Neuronal stem cell (in vitro differentiated cells): ENCODE measurements around the gene AUTS2.

ENCODE experiments used
- DNase-seq: peaks from one replicate; pipeline ENCODE4 v3.0.0-alpha.2; 2013; ENCODE audit warnings: low spot score
- H2AFZ ChIP-seq: one replicate; pipeline ENCODE4 v1.6.1; 2013; ENCODE audit warnings: mild to moderate bottlenecking, low read length, inconsistent platforms
- H2AK5ac ChIP-seq: 2 replicates; pipeline ENCODE4 v1.6.1; 2013; ENCODE audit warnings: low read depth, mild to moderate bottlenecking, inconsistent platforms, low read length, moderate library complexity, mixed read lengths
- H2BK120ac ChIP-seq: 2 replicates; pipeline ENCODE4 v1.6.1; 2013; ENCODE audit warnings: low read depth, mild to moderate bottlenecking, inconsistent platforms, low read length, moderate library complexity, mixed read lengths
- H2BK12ac ChIP-seq: one replicate; pipeline ENCODE4 v1.6.1; 2013; ENCODE audit warnings: low read length, inconsistent platforms
- H2BK15ac ChIP-seq: 2 replicates; pipeline ENCODE4 v1.6.1; 2013; ENCODE audit warnings: mild to moderate bottlenecking, low read length, inconsistent platforms, mixed read lengths
- H2BK5ac ChIP-seq: one replicate; pipeline ENCODE4 v1.6.1; 2013; ENCODE audit warnings: inconsistent platforms, mild to moderate bottlenecking, low read length, moderate library complexity
- H3K14ac ChIP-seq: one replicate; pipeline ENCODE4 v1.6.1; 2013; ENCODE audit warnings: low read length, inconsistent platforms
- H3K18ac ChIP-seq: 2 replicates; pipeline ENCODE4 v1.6.1; 2013; ENCODE audit warnings: low read length, inconsistent platforms
- H3K23ac ChIP-seq: 2 replicates; pipeline ENCODE4 v1.6.1; 2013; ENCODE audit warnings: low read depth, mild to moderate bottlenecking, mixed read lengths, low read length, inconsistent platforms; ENCODE audit not compliant: poor library complexity
- H3K27ac ChIP-seq: replicated peaks from 3 replicates; pipeline ENCODE4 v1.5.1; 2013; ENCODE audit warnings: low read length, inconsistent platforms
- H3K27me3 ChIP-seq, 3 experiments: 2 replicates each; pipeline ENCODE4 v1.6.1; 2013; ENCODE audit warnings: low read length in 3 of 3, mild to moderate bottlenecking in 2 of 3, inconsistent platforms in 1 of 3, low read depth in 1 of 3, mixed read lengths in 1 of 3, moderate library complexity in 1 of 3; ENCODE audit not compliant: control insufficient read depth in 3 of 3, insufficient read depth in 3 of 3
- H3K36me3 ChIP-seq, 2 donors: replicated peaks in 1 of 2; 2 replicates each; pipeline ENCODE4 v1.6.1; 2013; ENCODE audit warnings: low read length in 2 of 2; ENCODE audit not compliant: control insufficient read depth in 2 of 2, insufficient read depth in 2 of 2
- H3K4ac ChIP-seq: 2 replicates; pipeline ENCODE4 v1.6.1; 2013; ENCODE audit warnings: inconsistent platforms, mild to moderate bottlenecking, low read length, moderate library complexity
- H3K4me1 ChIP-seq, 2 donors: 1 replicate in 1 of 2; 2 replicates in 1 of 2; pipeline ENCODE4 v1.6.1; 2013; ENCODE audit warnings: low read length in 2 of 2, low read depth in 1 of 2; ENCODE audit not compliant: control insufficient read depth in 2 of 2, insufficient read depth in 1 of 2
- H3K4me2 ChIP-seq: one replicate; pipeline ENCODE4 v1.6.1; 2013; ENCODE audit warnings: mild to moderate bottlenecking, low read length, inconsistent platforms; ENCODE audit not compliant: insufficient read depth, poor library complexity, severe bottlenecking
- H3K4me3 ChIP-seq, 2 donors: 2 replicates each; pipeline ENCODE4 v1.5.1; 2013; ENCODE audit warnings: low read length in 2 of 2, mild to moderate bottlenecking in 2 of 2, inconsistent platforms in 1 of 2, moderate library complexity in 1 of 2
- H3K79me1 ChIP-seq: one replicate; pipeline ENCODE4 v1.6.1; 2013; ENCODE audit warnings: low read depth, mild to moderate bottlenecking, inconsistent platforms, low read length, moderate library complexity
- H3K9ac ChIP-seq: one replicate; pipeline ENCODE4 v1.6.1; 2013; ENCODE audit warnings: mild to moderate bottlenecking, low read depth, low read length, inconsistent platforms; ENCODE audit not compliant: poor library complexity
- H3K9me3 ChIP-seq, 2 donors: replicated peaks in 1 of 2; 2 replicates each; pipeline versions ENCODE3 to v1.6.1; 2013; ENCODE audit warnings: low read length in 2 of 2, mild to moderate bottlenecking in 2 of 2, inconsistent platforms in 1 of 2, low read depth in 1 of 2, mixed read lengths in 1 of 2, moderate library complexity in 1 of 2; ENCODE audit not compliant: control insufficient read depth in 2 of 2, insufficient read depth in 1 of 2
- H4K8ac ChIP-seq: one replicate; pipeline ENCODE4 v1.6.1; 2013; ENCODE audit warnings: low read depth, mild to moderate bottlenecking, inconsistent platforms, low read length, moderate library complexity
- H4K91ac ChIP-seq: one replicate; pipeline ENCODE4 v1.6.1; 2013; ENCODE audit warnings: low read length, low read depth, mild to moderate bottlenecking, inconsistent platforms; ENCODE audit not compliant: poor library complexity
- WGBS, 2 donors: extraction: QIAGEN DNeasy Blood & Tissue Kit; methylation state at CpG; one replicate each; pipeline ENCODE4 v1.1.7; 2013; ENCODE audit warnings: missing lambda C conversion rate in 2 of 2, mixed read lengths in 1 of 2; ENCODE audit not compliant: insufficient read length in 2 of 2, insufficient replicate concordance in 1 of 2; ENCODE audit errors: extremely low coverage in 2 of 2; 5-methylcytosine and 5-hydroxymethylcytosine counted together

The AUTS2 gene

DNA sequence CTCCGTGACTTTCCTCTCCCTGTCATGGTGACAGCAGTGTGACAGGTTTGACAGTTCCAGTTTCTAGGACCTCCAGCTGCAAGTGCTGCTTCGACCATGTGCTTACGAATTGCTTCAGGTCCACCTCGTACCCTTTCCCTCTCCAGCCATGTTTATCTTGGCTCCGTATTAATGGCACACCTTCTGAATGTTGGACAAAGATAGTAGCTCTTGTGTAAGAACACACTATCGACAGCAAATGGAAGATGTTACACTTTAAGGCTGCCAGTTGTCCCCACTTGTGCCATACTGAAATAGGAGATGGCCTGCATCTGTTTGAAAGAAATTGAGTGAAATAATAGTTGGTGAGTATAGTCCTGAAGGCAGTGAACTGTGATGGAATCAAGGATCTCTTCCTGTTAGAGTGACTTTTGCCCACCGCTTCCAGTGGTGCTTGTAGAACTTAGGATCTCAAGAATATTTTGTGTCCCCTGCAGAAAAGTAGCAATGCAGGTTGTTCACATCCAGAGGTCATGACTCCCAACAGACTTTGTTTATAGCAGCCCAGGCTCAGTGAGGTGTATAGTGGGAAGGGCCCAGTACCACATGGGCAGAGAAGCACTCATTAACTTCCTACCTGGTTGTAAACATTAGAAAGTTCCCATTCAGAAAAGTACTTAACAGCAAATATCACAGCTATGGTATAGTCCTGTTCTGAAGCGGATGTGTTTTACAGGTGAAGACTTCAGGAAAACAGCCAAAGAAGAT lies 904.0 kb downstream of the AUTS2 start:
- Histone ChIP-seq H4K8ac (no peak overlapping the region), H3K79me1 (no peaks in the 10 kb centered on the region), H2BK120ac (no peak overlapping the region), H3K4me2 (no peak overlapping the region), H3K36me3 (peaks cover 0 to 3% of the 10 kb centered on the region in 2 donors), H3K18ac (no peak overlapping the region), H2BK12ac (no peak overlapping the region), H3K4me1 (peaks cover 3 to 5% of the 10 kb centered on the region in 2 donors), H3K23ac (no peak overlapping the region), H3K27ac (no peak overlapping the region), H3K9me3 (no peaks in the 10 kb centered on the region), H2BK5ac (no peak overlapping the region), H2BK15ac (no peak overlapping the region), H3K14ac (no peak overlapping the region), H4K91ac (no peak overlapping the region), H2AFZ (no peak overlapping the region), H3K4me3 (no peak overlapping the region), H2AK5ac (no peak overlapping the region), H3K4ac (no peak overlapping the region), H3K9ac (no peak overlapping the region), H3K27me3 (no peaks in the 10 kb centered on the region)
- no peak for DNase-seq
- no CpG with 5 or more reads among the region's 8 CpGs for WGBS, 2 donors

DNA sequence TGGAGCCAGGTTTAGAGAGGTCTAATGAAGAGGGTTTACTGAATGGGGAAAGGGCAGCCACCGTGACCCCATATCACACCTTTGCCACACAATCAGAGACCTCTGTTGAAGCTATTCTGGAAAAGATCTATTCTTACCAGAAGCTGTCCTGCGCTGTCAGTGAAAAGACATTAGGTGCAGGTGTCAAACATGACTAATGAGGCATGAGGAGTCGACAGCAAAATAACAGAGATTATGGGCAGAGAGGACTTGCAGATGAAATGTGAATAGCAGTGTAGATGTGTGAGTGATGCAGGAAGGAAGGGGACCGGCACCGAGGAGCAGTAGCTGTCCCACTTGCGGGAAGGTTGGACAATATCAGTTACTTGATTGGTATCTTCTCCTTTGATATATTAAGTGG lies 906.0 kb downstream of the AUTS2 start:
- no peak overlapping the region for H2BK5ac ChIP-seq
- no peak overlapping the region for H2BK120ac ChIP-seq
- H3K9ac ChIP-seq = no peak overlapping the region
- no peak overlapping the region for H3K4me2 ChIP-seq
- H3K18ac ChIP-seq = no peak overlapping the region
- no peak overlapping the region for H4K91ac ChIP-seq
- no peak overlapping the region for H3K14ac ChIP-seq
- H2AK5ac ChIP-seq = no peak overlapping the region
- H3K9me3 ChIP-seq = peaks cover 0 to 2% of the 10 kb centered on the region in 2 donors
- H3K36me3 ChIP-seq = peaks cover 0 to 3% of the 10 kb centered on the region in 2 donors
- H3K4me1 ChIP-seq = peaks cover 3 to 5% of the 10 kb centered on the region in 2 donors
- H3K4ac ChIP-seq = no peak overlapping the region
- H3K23ac ChIP-seq = no peak overlapping the region
- H2BK12ac ChIP-seq = no peak overlapping the region
- H3K4me3 ChIP-seq = no peak overlapping the region
- H2AFZ ChIP-seq = no peak overlapping the region
- H4K8ac ChIP-seq = no peak overlapping the region
- no peak overlapping the region for H2BK15ac ChIP-seq
- no peak for DNase-seq
- no peak overlapping the region for H3K27ac ChIP-seq
- WGBS, 2 donors = no CpG with 5 or more reads among the region's 6 CpGs
- H3K27me3 ChIP-seq = no peaks in the 10 kb centered on the region
- H3K79me1 ChIP-seq = no peaks in the 10 kb centered on the region

DNA sequence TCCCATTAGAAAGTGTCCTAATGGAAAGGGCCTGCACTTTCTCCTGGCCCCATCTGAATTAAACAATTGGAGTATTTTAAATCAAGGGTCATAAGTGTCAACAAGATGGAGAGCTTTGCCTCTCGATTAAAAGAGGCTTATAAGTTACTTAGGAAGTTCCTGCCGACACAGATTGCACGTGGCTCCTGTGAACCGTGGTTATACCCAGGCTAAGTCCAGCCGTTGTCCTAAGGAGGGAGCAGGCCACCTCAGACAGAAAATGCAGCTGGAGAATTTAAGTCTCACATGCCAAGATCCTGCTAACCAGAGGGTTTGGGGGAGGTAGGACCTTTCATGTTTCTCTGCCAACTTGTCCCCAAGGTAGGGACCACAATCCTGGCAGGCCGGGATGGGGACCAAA lies 907.2 kb downstream of the AUTS2 start:
- Histone ChIP-seq H4K8ac (no peak overlapping the region), H3K4me1 (peaks cover 3 to 5% of the 10 kb centered on the region in 2 donors), H3K36me3 (peaks cover 0 to 3% of the 10 kb centered on the region in 2 donors), H2BK12ac (no peak overlapping the region), H3K79me1 (no peaks in the 10 kb centered on the region), H2AK5ac (no peak overlapping the region), H4K91ac (no peak overlapping the region), H2BK5ac (no peak overlapping the region), H3K4me2 (no peak overlapping the region), H3K27ac (no peak overlapping the region), H3K4me3 (no peak overlapping the region), H3K18ac (no peak overlapping the region), H2AFZ (no peak overlapping the region), H3K27me3 (no peaks in the 10 kb centered on the region), H2BK15ac (no peak overlapping the region), H3K9ac (no peak overlapping the region), H3K14ac (no peak overlapping the region), H3K23ac (no peak overlapping the region), H3K9me3 (peaks cover 0 to 2% of the 10 kb centered on the region in 2 donors), H3K4ac (no peak overlapping the region), H2BK120ac (no peak overlapping the region)
- no CpG with 5 or more reads among the region's 6 CpGs for WGBS, 2 donors
- DNase-seq = no peak

DNA sequence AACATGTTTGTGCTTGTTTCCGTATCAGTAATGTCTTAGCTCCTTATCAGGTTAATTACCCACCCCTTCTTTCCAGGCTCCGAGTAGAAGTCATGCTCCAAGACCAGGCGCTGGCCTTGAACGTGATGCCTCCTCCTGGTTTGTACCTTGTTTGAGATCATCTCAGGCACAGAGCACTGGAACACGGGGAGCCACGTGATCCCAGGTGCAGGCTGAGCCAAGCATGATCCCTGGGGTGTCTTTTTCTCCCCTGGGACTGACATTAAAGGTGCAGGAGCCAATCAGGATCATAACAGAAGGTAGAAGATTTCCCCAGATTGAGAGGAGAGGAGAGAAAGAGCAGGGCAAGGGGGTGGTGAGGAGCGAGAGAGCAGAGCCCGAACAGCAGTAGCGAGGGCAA lies 907.6 kb downstream of the AUTS2 start:
- Histone ChIP-seq H3K4me2 (no peak overlapping the region), H2BK120ac (no peak overlapping the region), H4K8ac (no peak overlapping the region), H3K4ac (no peak overlapping the region), H3K9ac (no peak overlapping the region), H3K79me1 (no peaks in the 10 kb centered on the region), H3K36me3 (peaks cover 0 to 3% of the 10 kb centered on the region in 2 donors), H3K4me1 (peaks cover 3 to 5% of the 10 kb centered on the region in 2 donors), H3K27ac (no peak overlapping the region), H3K9me3 (peaks cover 0 to 2% of the 10 kb centered on the region in 2 donors), H3K4me3 (no peak overlapping the region), H4K91ac (no peak overlapping the region), H3K18ac (no peak overlapping the region), H2BK5ac (no peak overlapping the region), H3K27me3 (no peaks in the 10 kb centered on the region), H2AK5ac (no peak overlapping the region), H3K23ac (no peak overlapping the region), H3K14ac (no peak overlapping the region), H2AFZ (no peak overlapping the region), H2BK15ac (no peak overlapping the region), H2BK12ac (no peak overlapping the region)
- no CpG with 5 or more reads among the region's 9 CpGs for WGBS, 2 donors
- no peak for DNase-seq
